Measurements from ENCODE around the gene WNT2B. TPM values are rescaled to one million over a fixed set of nuclear protein-coding genes. Genes with fewer than 3 reads are reported as not detected.

The WNT2B gene
- total and polyA plus RNA-seq, 10 of the 15 experiments (the other 5 are each of a cell fraction or from before 2014, with no cell fraction given): 0.02 to 1.1 (median 0.14) TPM

GRCh38 chr1:112548547-112548946, 39.8 kb downstream of the WNT2B start:
- H3K9ac ChIP-seq (ENCODE audit: control insufficient read depth, insufficient read depth, low read length): no peak overlapping the region
- in situ Hi-C loops (cut with MboI): no loop called here
- no peak overlapping the region for H3K4me3 ChIP-seq
- SMC1A ChIA-PET (ENCODE audit: uncharacterized antibody, unreplicated experiment): no interaction called here
- no peak overlapping the region for H3K4me2 ChIP-seq (ENCODE audit: control insufficient read depth, insufficient read depth)
- RAD21 ChIA-PET (ENCODE audit: unreplicated experiment): no interaction called here
- POLR2A ChIA-PET: no interaction called here
- H3K9me3 ChIP-seq (replicated peaks; ENCODE audit: control insufficient read depth, insufficient read depth, low read length): no peaks in the 10 kb centered on the region
- H3K27ac ChIP-seq (ENCODE audit: control insufficient read depth, insufficient read depth): no peak overlapping the region
- WGBS (ENCODE audit: insufficient coverage, insufficient replicate concordance, low lambda C conversion rate, missing lambda C conversion rate): 94% methylated on average over 3 of the region's 3 CpGs
- no TSS peak for BruUV-seq (replicated peaks)
- no peaks in the 10 kb centered on the region for H3K27me3 ChIP-seq (replicated peaks in 1 of 2; ENCODE audit: control insufficient read depth in 2 of 2, insufficient read depth in 2 of 2, low read length in 1 of 2)
- ATAC-seq (no peak), DNase-seq (ENCODE audit: low read depth, low spot score) (no peak), FAIRE-seq (no peak)
- no peaks in the 10 kb centered on the region for H3K36me3 ChIP-seq (ENCODE audit: control insufficient read depth in 2 of 2, insufficient read depth in 2 of 2, low read length in 1 of 2)
- H3K4me1 ChIP-seq (ENCODE audit: control insufficient read depth, insufficient read depth, low read length): no peaks in the 10 kb centered on the region
- H4K20me1 ChIP-seq (ENCODE audit: control insufficient read depth, insufficient read depth): no peaks in the 10 kb centered on the region
- intact Hi-C loops (cut with micrococcal nuclease; ENCODE audit: unreplicated experiment): no loop called here
- H3K79me2 ChIP-seq (ENCODE audit: control insufficient read depth, insufficient read depth, low read length): no peaks in the 10 kb centered on the region
- CTCF ChIA-PET: no interaction called here
- H2AFZ ChIP-seq (ENCODE audit: control insufficient read depth, low read depth, low read length): no peak overlapping the region
- TF ChIP-seq ZBTB40 (IDR thresholded peaks at IDR 0.05; ENCODE audit: borderline replicate concordance): no peak
- no peak for TF ChIP-seq JUND (IDR thresholded peaks at IDR 0.05; ENCODE audit: low read depth, low read length)
- no peak for TF ChIP-seq ZNF207 (IDR thresholded peaks at IDR 0.05; ENCODE audit: borderline replicate concordance)
- TF ChIP-seq ZNF622 (IDR thresholded peaks at IDR 0.05): no peak
- TF ChIP-seq NFYA (IDR thresholded peaks at IDR 0.05; ENCODE audit: borderline replicate concordance, low read depth, low read length): no peak
- no peak for TF ChIP-seq HDAC2 (IDR thresholded peaks at IDR 0.05)
- TF ChIP-seq KAT2A (conservative IDR thresholded peaks at IDR 0.05; ENCODE audit: control insufficient read depth, low read depth, low read length): no peak
- no peak for TF ChIP-seq BCLAF1 (IDR thresholded peaks at IDR 0.05)
- no peak for TF ChIP-seq ETV6 (conservative IDR thresholded peaks at IDR 0.05 in 1 of 2, IDR thresholded peaks at IDR 0.05 in 1 of 2; ENCODE audit: borderline replicate concordance in 1 of 2, low read depth in 1 of 2)
- no peak for TF ChIP-seq IRF3 (IDR thresholded peaks at IDR 0.05)
- TF ChIP-seq SIX5 (IDR thresholded peaks at IDR 0.05; ENCODE audit: low read depth, low read length, severe bottlenecking): no peak
- TF ChIP-seq ZNF687 (IDR thresholded peaks at IDR 0.05): no peak
- no peak for TF ChIP-seq ZNF217 (IDR thresholded peaks at IDR 0.05)
